G401.6 (cell line): ENCODE measurements around the gene IL3RA.
"Not testable (repeated sequence)": the region's sequence is repeated elsewhere in the genome, so short reads cannot be mapped to it uniquely, and the experiment has no call there.

ENCODE experiments used
- FAIRE-seq: peaks from 2 replicates; lab custom pipeline; 2012; peaks lifted over from hg19 to GRCh38; lab: Jason Lieb, UNC

IL3RA gene

DNA sequence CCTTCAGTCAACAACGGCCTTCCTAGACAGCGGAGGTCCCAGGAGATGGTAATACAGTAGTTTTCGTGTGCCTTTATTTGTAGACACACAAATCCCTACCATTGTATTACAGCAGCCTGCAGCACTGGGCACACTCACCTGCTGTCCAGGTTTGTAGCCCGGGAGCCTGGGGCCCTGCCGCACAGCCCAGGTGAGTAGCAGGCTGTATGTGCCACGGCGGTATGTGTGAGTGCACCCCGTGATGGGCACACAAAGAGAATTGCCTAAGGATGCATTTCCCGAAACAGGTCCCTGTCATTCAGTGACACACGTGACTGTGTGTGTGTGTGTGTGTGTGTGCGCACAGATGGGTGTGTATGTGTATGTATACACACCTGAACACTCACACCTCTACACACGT is 63.5 kb downstream of the IL3RA start:
- no peak for FAIRE-seq

DNA sequence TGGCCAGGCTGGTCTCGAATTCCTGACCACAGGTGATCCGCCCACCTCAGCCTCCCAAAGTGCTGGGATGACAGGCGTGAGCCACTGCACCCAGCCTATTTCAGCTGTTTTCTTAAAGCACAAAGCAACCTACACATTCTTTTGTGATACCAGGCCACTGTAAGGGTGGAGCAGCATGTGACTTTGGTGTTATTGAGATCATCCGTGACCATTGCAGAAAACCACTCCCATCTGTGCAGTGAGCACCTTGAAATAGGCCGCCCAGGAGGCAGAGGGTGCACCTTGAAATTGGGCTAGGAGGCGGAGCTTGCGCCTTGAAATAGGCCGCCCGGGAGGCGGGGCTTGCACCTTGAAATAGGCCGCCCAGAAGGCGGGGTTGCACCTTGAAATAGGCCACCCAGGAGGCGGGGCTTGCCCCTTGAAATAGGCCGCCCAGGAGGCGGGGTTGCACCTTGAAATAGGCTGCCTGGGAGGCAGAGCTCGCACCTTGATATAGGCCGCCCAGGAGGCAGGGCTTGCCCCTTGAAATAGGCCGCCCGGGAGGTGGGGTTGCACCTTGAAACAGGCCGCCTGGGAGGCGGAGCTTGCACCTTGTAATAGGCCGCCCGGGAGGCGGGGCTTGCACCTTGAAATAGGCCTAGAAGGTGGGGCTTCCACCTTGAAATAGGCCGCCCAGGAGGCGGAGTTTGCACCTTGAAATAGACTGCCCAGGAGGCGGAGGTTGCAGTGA is 64.3 kb downstream of the IL3RA start:
- no peak for FAIRE-seq

DNA sequence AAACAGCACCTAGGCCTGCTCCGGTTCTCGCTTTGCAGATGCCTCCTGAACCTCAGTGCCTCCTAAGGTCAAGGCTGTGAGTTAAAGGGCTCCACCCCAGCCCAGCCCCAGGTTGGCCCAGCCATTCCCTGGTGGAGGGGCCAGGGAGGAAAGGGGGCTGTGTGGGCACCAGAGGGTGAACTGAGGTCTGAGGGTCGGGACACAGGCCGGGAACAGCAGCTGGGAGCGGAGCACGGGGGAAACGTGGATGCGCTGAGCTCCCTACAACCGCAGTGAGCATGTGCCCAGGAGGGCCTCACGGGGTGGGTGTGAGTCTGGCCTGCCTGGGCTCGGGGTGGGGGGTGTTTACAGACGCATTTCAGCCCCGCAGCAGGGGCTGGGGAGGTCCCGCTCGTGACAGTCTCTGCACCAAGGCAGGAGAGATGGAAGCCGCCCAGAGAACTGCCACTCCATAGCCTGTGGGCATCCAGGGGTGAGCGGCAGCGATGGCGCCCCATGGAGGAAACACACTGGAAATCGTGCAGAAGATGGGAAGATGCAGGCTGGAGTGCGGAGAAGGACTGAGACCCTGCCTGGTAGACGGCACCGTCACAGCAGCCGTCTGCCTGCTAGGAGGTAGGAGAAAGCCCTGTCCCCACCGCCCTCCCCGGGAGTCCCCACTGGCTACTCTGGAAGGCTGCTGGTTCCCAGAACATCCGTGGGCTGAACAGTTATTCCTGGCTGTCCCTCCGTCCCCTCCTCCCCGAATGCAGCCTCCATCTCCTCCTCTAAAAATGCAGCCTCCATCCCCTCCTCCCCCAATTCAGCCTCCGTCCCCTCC is 65.2 kb downstream of the IL3RA start:
- FAIRE-seq, result no peak

DNA sequence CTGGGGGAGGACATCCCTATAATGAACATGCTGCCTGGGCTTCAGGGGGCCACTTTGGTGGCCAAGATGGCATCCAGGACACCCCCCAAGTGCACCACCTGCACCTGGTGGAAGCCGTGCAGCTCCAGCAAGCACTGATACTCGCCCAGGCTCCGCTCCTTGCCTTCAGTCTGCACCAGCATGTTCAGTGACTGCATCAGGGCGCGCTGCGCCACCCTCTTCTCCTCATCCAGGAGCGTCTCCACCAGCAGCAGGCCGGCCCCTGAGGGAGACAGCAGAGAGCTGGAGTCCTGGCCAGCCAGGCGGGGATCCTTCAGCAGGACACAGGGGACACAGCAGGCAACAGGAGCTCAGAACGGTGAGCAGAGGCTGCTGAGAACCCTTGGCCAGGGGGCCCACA is 66.6 kb downstream of the IL3RA start:
- no peak for FAIRE-seq

DNA sequence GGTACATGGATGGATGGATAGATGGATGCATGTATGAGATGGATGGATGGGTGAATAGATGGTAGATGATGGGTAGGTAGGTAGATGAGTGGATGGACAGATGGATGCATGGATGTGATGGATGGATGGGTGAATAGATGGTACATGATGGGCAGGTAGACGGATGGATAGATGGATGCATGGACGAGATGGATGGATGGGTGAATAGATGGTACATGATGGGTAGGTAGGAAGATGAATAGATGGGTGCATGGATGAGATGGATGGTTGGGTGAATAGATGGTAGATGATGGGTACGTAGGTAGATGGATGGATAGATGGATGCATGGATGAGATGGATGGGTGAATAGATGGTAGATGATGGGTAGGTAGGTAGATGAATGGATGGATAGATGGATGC is 67.3 kb downstream of the IL3RA start:
- FAIRE-seq, result not testable (repeated sequence)

DNA sequence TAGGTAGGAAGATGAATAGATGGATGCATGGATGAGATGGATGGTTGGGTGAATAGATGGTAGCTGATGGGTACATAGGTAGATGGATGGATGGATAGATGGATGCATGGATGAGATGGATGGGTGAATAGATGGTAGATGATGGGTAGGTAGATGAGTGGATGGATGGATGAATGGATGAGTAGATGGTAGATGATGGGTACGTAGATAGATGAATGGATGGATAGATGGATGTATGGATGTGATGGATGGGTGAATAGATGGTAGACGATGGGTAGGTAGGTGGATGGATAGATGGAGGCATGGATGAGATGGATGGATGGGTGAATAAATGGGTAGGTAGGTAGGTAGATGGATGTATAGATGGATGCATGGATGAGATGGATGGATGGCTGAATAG is 69.2 kb downstream of the IL3RA start:
- FAIRE-seq, result not testable (repeated sequence)

DNA sequence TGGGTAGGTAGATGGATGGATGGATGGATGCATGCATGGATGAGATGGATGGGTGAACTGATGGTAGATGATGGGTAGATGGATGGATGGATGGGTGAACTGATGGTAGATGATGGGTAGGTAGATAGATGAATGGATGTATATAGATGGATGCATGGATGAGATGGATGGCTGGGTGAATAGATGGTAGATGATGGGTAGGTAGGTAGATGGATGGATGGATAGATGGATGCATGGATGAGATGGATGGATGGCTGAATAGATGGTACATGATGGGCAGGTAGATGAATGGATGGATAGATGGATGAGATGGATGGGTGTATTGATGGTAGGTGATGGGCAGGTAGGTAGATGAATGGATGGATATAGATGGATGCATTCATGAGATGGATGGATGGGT is 70.5 kb downstream of the IL3RA start:
- no peak for FAIRE-seq

DNA sequence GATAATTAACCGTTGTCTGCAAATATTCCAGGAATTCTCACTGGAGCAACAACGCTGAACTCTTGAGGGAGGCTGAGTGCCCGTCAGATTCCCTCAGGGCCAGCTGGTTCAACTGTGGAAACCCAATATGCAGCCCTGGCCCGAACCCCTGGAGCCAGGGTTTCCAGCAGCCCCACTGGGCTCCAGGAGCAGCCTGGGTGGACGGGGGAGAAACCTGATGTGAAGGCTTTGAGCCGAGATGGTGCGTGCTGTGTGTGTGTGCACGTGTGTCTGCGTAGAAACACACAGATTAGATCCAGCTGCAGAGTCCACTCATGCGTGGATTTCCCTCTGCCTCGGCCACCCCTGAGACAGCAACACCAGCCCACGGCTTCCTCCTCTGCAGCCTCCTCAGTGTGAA is 74.7 kb downstream of the IL3RA start:
- no peak for FAIRE-seq

DNA sequence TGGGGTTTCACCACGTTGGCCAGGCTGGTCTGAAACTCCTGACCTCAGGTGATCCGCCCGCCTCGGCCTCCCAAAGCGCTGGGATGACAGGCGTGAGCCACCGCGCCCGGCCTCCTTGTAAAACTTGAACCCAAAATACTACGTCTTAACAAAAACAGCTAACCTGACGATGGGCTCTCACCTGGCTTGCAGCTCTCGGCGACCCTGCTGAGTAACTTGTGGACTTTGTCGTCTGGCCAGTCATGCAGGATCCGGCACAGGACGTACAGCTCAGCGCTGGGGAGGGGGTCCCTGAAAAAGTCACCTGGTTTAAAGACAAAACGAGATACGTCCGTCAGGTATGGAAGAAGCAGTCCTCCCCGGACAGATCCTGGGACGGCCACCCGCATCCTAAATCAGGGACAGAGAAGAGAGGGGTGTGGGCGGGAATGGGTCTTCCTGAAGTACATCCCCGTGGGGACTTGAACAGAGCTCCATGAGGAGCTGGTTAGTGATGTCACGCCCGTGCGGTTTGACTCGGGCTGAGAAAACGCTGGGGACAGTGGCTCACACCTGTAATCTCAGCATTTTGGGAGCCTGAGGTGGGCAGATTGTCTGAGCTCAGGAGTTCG is 76.1 kb downstream of the IL3RA start:
- no peak for FAIRE-seq

DNA sequence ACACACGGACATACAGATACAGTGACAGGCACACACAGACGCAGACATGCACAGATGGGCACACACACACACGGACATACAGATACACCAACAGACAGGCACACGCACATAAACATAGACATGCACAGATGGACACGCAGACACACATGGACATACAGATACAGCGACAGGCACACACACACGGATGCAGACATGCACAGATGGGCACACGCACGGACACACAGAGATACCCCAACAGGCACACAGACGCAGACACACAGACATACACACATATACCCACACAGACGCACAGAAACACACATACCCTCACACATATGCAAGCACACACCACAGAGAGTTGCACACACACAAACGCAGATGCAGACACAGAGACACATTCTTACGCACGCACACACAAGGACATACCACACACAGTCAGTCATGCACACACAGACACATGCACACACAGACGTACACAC is 79.8 kb downstream of the IL3RA start:
- no peak for FAIRE-seq

DNA sequence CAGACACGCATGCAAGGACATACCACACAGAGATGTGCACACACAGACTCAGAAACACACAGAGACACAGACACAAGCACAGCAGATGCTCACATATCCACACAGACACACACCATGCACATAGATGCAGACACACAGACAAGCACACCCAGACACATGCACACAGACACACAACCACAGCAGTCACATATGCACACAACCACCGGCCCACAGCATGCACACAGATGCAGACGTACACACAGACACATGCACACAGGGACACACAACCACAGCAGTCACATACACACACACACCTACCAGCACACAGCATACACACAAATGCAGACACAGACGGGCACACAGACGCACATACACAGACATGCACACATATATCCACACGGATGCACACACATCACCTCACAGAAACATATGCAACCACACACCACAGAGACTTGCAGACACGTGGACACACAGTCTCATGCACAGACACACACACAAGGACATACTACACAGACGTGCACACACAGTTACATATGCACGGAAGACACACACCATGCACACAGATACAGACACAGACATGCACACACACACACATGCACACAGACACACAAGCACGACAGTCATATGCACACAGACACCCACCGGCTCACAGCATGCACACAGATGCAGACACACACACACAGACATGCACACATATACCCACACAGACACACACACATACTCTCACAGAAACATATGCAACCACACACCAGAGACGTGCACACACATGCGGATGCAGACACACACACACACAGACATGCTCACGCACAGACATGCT is 80.6 kb downstream of the IL3RA start:
- FAIRE-seq, result no peak

DNA sequence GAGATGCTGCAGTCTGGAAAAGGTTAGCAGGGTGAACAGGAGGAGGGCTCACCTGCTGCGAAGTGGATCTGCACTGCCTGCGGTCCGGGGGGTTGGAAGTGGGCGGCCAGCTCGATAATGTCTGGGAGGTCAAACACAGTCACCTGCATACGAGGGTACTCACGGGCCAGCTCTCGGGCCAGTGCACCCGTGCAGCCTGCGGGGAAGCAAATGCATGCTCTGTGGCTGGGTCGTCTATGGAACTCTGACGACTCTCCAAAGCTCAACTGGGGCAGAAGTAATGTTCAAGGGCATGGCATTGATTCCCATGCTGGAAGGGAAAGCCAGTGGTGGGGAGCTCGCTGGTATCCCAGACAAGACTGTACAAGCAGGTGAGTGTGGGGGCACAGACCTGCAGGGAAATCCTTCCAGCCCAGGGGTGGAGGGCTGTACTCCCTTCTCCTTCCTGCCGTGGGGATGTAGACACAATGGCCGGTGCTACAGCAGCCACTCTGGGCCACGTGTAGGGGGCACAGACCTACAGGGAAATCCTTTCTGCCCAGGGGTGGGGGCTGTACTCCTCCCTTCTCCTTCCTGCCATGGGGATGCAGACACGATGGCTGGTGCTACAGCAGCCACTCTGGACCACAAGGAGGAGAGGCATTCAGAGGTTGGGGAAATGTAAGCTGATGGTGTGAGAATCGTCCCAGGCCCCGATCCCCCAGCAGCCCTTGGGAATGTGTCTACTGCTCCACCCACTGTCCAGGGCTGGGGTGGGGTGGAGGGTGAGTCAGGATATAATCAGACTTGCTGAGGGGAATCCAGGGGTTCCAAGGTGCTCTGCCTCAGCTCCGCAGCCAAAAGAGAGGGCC is 81.6 kb downstream of the IL3RA start:
- FAIRE-seq, result no peak

DNA sequence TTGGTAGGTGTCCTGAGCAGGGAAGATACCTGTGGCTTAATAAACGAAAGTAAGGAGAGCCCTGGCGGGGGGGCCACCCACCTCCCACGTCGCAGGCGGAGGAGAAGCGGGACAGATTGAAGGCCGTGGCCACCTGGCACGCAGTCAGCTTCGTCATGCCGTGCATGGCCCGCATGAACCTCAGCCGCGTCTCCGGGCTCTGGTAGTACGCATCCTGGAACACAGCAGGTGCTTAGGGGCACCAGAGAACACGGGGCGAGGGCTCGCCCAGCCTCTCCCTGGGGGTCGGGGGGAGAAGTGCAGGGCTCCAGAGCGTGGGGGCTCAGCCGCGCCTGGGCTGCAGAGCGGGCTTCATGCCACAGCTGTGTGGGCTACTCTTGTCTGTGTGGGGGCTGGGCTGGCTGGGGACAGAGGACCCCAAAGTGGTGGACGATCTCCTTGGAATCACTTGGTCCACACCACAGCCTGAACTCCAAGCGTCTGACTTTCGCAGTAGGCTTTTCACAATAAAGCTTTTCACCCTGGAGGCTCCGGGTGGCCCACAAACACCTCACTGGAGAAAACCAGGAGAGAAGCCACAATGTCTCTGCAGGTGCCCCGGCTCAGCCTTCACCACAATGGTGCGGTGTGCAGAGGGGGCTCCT is 82.4 kb downstream of the IL3RA start:
- no peak for FAIRE-seq

DNA sequence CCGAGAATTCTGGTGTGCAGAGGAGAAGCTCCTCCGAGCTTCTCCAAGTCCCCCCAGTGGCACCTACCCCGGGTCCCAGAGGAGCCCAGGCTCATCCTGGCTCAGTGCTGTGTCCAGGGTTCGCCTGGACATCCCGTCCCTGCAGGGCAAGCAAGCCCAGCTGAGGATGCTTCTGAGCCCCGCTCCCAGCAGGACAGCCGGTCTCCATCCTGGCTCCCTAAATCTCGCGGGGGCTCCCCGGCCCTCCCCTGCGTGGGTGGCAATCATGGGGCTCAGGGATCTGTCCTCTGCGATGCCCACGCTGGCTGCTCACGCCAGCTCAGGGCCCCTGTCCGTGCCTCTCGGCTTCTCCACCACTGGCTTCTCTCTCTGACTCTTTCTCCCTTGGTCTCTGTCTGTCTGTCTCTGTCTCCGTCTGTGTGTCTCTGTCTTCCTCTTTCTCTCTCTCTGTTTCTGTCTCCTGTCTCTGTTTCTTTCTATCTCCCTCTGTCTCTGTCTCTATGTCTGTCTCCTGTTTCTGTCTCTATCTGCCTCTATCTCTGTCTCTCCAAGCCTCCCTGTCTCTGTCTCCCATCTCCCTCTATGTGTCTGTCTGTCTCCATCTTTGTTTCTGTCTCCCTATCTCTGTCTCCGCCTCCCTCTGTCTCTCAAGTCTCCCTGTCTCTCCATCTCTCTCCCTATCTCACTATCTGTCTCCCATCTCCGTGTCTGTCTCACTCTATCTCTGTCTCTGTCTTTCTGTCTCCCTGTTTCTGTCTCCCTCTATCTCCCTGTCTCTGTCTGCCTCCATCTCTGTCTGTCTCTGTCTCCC is 83.2 kb downstream of the IL3RA start:
- no peak for FAIRE-seq

DNA sequence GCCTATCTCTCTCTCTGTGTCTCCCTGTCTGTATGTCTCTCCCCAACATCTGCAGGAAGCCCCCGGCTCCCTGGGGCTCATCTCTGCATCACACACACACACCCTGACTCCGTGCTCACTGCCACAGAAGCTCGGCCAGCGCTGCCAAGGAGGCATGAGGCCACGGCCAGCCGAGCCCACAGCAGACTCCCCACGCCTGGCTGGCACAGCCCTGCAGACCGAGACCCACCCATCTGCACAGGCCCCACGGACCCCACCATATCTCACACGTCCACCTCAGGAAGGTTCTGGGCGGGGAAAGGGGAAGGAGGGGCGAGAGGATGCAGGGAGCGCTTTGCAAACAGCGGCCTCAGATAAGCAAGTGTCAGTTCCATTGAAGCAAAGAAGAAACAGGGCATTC is 83.8 kb downstream of the IL3RA start:
- FAIRE-seq, result no peak

DNA sequence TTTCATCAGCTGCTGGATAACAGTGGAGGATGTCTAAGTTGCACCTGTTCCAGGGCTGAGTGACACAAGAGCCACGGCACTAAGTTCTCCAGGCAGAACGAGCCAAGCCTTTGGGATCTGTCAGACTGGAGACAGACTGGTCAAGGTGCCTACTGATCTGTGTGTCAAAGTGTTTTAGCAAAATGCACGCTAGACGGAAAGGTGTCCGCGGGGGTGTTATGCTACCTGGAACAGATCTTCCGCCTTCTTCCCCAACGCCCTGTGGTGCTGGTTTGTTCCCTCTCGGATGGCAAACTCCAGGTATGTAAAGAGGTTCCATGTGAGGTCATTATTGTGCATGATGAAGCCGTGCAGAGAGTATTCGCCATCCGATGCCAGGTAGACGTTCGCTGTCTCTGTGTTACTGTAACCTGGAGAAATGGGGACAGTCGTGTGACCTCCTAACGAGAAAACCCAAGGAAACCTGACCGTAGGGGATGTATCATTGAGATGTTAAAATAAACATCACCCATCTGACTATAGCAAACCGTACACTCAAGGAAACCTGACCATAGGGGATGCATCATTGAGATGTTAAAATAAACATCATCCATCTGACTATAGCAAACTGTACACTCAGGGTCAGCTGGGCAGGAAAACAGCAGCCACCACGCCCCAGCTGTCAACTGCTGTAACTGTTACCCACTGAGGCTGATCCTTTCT is 85.0 kb downstream of the IL3RA start:
- no peak for FAIRE-seq

DNA sequence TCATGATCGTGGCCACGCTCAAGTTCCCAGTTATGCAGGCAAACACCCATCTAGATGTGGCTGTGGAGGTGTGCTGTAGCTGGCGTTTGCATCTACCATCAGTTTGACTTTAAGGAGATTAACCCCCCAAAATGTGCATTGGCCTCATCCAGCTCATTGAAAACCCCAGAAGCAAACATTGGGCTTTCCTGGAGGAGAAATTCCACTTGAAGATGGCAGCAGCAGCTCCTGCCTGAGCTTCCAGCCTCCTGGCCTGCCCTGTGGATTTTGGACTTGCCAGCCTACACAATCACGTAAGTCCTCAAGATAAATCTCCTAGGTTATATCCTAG is 85.5 kb downstream of the IL3RA start:
- FAIRE-seq, result no peak

DNA sequence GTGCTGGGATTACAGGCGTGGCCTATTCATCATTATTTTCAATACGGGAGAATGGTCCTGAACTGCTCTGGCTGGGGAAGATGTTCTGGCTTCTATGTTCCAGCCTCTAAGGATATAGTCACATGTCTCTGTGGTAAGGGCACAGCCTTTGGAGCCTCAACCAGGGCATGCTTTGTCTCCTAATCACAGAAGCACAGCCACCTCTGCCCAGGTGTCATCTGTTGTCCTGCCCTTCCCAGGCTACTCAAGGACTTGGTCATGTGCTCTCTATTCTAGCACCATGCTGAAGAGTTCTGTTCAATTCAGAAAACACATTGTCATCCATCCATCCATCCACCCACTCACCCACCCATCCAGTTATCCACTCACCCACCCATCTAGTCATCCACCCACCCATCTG is 86.6 kb downstream of the IL3RA start:
- no peak for FAIRE-seq

DNA sequence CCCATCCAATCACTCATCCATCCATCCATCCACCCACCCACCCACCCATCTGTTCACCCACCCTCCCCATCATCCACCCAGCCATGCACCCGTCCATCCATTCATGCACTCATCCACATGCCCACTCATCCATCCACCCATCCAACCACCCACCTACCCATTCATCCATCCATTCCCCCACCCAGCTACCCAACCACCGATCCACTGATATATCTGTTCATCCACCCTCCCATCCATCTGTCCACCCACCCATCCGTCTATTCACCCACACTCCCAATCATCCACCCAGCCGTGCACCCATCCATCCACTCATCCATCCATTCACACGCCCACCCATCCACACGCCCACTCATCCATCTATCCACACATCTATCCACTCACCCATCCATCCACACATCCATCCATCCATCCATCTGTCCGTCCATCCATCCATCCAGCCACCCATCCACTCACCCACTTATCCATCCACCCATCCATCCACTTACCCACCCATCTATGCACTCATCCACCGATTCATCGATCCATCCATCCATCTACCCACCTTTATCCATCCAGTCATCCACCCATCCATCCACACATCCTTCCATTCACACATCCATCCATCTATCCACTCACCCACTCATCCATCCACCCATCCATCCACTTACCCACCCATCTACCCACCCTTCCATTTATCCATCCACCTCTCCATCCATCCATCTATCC is 87.7 kb downstream of the IL3RA start:
- FAIRE-seq, result no peak
